GM21423 (cell line): ENCODE results near the gene PCIF1.
"Not testable (repeated sequence)": the region's sequence is repeated elsewhere in the genome, so short reads cannot be mapped to it uniquely, and the experiment has no call there.

Experiments
- ATAC-seq: cut with Tn5 transposase; IDR thresholded peaks from one replicate; pipeline ENCODE4 v1.9.1; 2021; ENCODE audit warnings: mild to moderate bottlenecking, moderate library complexity; ENCODE audit not compliant: unreplicated experiment

PCIF1 gene

GRCh38 chr20:45946149-45946970 is 11.9 kb downstream of the PCIF1 start:
- no peak for ATAC-seq

- ATAC-seq, result no peak
Observed at GRCh38 chr20:45947110-45947866, 12.8 kb downstream of the PCIF1 start.

- no peak for ATAC-seq
Observed at GRCh38 chr20:45948261-45948733, 13.8 kb downstream of the PCIF1 start.

- no peak for ATAC-seq
Observed at GRCh38 chr20:45948742-45949541, 14.5 kb downstream of the PCIF1 start.

- no peak for ATAC-seq
Observed at GRCh38 chr20:45949542-45950329, 15.3 kb downstream of the PCIF1 start.

- ATAC-seq, result no peak
Observed at GRCh38 chr20:45950330-45950646, 15.8 kb downstream of the PCIF1 start.

- no peak for ATAC-seq
Observed at GRCh38 chr20:45951925-45952834, 17.7 kb downstream of the PCIF1 start.

GRCh38 chr20:45952861-45953260 is 18.4 kb downstream of the PCIF1 start:
- ATAC-seq, result no peak

GRCh38 chr20:45953672-45954071 is 19.2 kb downstream of the PCIF1 start:
- ATAC-seq, result no peak

- ATAC-seq, result not testable (repeated sequence)
Observed at GRCh38 chr20:45956326-45956725, 21.8 kb downstream of the PCIF1 start.

GRCh38 chr20:45957021-45957941 is 22.8 kb downstream of the PCIF1 start:
- ATAC-seq, result no peak

GRCh38 chr20:45958593-45958992 is 24.1 kb downstream of the PCIF1 start:
- no peak for ATAC-seq

- no peak for ATAC-seq
Observed at GRCh38 chr20:45959126-45959525, 24.6 kb downstream of the PCIF1 start.

GRCh38 chr20:45959956-45960630 is 25.6 kb downstream of the PCIF1 start:
- no peak for ATAC-seq

GRCh38 chr20:45962031-45962755 is 27.7 kb downstream of the PCIF1 start:
- no peak for ATAC-seq

- ATAC-seq, result no peak
Observed at GRCh38 chr20:45963059-45964005, 28.8 kb downstream of the PCIF1 start.
